Measurements from ENCODE around the gene TMEM203.
"Not testable (repeated sequence)": the region's sequence is repeated elsewhere in the genome, so short reads cannot be mapped to it uniquely, and the experiment has no call there.

TMEM203 gene

DNA sequence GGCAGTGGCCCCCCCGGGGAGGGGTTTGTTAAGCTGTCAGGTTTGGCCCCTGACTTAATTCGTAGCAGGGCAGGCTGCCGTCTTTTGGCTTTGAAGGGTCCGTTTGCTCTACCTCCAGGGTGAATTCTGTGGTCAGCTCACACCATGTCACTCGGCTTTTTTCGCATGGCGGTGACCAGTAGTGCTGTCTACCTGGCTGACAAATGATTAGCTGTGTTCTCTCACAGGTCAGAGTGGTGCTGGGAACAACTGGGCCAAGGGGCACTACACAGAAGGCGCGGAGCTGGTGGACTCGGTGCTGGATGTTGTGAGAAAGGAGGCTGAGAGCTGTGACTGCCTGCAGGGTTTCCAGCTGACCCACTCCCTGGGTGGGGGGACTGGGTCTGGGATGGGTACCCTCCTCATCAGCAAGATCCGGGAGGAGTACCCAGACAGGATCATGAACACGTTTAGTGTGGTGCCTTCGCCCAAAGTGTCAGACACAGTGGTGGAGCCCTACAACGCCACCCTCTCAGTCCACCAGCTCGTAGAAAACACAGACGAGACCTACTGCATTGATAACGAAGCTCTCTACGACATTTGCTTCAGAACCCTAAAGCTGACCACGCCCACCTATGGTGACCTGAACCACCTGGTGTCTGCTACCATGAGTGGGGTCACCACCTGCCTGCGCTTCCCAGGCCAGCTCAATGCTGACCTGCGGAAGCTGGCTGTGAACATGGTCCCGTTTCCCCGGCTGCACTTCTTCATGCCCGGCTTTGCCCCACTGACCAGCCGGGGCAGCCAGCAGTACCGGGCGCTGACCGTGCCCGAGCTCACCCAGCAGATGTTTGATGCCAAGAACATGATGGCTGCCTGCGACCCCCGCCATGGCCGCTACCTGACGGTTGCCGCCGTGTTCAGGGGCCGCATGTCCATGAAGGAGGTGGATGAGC lies 37.1 kb upstream of the TMEM203 start:
- DNase-seq (ENCODE audit: low read depth in 2 of 2): no peak

DNA sequence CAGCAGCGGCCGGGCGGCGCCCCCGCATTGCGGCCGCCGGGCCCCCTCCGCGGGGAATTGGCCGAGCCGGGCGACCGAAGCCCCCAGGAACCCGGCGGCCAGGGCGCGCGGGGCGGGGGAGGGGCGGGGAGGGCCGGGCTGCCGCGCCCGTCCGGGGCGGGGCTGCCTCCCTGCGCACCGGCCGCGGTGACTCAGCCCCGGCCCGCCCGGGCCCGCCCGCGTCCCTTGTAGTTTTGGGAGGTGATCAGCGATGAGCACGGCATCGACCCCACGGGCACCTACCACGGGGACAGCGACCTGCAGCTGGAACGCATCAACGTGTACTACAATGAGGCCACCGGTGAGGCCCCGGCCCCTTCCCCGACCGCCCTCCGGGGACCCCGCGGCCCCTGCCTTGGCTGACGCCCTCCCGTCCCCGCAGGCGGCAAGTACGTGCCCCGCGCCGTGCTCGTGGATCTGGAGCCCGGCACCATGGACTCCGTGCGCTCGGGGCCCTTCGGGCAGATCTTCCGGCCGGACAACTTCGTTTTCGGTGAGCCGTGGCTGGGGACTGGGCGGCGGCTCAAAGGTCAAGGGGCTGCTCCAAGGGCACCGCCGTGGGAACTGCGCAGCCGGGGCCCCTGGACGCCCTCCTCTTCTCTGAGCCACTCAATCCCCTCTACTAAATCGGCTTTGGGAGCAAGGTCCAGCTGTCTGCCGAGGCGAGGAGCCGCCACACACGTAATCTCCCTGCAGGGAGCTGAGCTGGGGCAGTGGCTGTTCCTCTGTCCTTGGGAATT lies 36.2 kb upstream of the TMEM203 start:
- peak; percentile 35 to 52 for DNase-seq (ENCODE audit: low read depth in 2 of 2)

DNA sequence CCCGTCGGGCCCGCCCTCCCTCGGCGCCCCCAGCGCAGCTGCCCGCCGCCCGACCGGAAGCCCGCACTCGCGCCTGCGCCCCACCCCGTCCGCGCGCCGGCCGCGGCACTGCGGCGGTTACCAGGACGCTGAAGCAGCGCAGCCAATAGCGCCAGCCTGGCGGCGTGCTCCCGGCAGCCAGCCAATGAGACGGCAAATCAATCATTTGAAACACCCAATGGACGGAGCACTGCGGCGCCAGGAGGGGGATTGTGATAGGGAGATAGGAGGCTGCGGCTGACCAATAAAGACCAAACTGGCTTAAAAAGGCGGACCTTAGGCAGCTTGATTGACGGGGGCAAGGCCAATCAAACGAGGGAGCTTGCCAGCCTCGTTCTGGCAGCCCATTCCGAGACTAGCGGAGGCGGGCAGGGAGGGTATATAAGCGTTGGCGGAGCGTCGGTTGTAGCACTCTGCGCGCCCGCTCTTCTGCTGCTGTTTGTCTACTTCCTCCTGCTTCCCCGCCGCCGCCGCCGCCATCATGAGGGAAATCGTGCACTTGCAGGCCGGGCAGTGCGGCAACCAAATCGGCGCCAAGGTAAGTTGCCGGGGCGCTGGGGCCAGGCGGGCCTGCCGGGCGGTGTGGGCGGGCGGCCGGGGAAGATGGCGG lies 35.5 kb upstream of the TMEM203 start, which contains the start of gene TUBB4B:
TSS of gene TUBB4B (plus strand) at position 447 of the 649 bp plus-strand sequence. CDS start at position 521, 74 bp downstream.
- DNase-seq (ENCODE audit: low read depth in 2 of 2): peak; percentile 89 to 95

DNA sequence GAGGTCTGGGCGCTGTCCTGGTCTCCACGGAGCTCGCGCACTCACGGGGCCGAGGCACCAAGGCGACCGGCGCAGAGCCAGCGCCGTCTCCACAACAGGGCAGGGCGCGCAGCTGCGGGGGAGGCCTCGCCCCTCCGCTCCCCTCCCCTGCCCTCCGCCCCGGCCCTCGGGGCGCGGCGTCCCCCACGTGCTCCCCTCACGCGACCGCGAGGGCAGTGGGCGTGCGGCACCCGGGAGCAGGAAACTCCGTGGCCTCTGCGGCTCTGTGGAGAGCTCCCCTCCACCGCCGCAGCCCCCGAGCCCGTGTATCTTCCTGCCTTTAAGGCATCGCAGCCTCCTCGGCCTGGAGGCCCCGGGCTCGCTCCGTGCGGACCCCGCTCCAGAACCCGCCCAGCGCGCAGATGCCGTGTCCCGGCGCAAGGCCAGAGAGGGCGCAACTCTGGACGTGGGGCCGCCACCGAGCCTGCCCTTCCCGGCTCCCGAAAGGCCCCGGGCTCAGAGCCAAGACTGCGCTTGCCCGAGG lies 34.9 kb upstream of the TMEM203 start:
- DNase-seq (ENCODE audit: low read depth in 2 of 2): peak; percentile 15 to 37

DNA sequence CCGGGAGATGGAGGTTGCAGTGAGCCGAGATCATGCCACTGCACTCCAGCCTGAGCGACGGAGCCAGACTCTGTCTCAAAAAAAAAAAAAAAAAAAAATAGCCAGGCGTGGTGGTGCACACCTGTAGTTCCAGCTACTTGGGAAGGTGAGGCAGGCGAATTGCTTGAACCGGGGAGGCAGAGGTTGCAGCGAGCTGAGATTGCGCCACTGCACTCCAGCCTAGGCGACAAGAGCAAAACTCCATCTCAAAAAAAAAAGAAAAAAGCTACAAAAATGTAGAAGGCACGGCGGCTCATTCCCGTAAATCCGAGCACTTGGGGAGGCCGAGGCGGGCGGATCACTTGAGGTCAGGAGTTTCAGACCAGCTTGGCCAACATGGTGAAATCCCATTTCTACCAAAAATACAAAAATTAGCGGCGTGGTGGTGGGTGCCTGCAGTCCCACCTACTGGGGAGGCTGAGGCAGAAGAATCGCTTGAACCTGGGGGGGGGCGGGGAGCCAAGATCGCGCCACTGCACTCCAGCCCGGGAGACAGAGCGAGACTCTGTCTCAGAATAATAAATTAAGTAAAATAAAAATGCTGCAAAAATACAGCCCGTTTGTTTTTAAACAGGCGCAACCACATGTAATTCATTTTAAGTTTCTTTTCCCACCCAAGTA lies 34.2 kb upstream of the TMEM203 start:
- DNase-seq (ENCODE audit: low read depth in 2 of 2): not testable (repeated sequence)

DNA sequence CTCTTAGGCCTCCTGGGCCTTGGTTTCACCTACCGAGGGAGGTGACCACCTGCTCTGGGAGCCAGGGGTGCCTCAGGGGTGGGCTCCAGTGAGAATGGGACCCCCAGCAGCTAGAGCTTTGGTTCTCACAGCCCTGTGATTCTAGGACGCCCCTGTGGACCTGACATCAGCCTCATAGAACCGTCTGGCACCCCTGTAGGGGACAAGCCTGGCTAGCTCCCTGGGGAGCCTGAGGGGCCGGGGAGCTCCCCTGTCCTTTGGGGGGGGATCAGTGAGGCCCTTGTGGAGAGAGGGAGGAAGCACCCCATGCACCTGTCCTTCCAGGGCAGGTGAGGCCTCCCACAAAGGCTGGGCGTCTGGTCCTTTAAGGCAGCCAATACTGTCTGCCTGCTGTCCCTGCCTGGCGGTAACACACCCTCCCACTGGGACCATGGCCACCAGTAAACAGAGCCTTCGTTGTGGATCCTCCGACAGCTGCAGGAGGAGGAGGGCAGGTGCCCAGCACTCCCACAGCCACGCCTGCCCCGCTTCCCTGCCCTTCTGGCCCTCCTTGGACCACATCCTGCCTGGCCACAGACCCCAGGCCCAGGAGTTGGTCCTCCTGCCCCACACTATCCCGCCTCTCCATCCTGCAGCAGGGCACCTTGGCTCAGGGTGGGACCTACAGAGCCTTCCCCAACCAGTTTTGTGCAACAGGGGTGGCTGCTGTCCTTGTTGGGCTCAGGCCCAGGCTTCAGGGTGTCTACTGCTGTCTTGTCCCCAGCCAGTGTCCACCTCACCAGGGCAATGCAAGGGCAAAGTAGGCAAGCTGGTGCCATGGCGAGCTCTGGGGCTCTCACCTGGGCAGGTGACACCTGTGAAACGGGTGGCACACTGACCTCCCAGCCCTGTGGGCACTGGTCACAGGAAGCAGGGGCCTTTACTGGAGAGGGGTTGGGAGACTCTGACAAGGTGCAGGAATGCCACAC lies 32.6 kb upstream of the TMEM203 start:
- no peak for DNase-seq (ENCODE audit: low read depth in 2 of 2)

DNA sequence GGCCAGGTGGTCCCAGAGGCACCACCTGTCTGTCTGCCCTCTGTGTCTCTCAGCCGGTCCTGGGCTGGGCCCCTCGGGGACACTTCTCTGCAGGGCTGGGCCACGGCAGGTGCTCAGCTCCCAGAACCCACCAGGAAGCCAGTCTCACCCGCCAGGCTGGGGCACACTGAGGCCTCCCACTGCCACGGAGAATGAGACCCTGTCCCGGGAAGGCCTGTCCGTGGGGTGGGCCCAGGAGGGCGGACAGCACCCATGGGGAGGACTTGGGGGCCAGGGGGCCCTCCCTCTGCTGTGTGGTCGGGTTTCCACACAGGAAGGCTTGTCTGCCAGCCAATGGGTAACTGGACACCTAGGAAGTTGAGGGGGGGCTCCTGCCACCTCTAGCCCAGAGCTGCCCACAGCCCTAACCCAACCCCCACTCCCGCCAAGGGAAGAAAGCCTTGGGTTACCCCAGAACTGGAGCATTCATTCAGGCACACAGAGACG lies 31.5 kb upstream of the TMEM203 start:
- no peak for DNase-seq (ENCODE audit: low read depth in 2 of 2)

DNA sequence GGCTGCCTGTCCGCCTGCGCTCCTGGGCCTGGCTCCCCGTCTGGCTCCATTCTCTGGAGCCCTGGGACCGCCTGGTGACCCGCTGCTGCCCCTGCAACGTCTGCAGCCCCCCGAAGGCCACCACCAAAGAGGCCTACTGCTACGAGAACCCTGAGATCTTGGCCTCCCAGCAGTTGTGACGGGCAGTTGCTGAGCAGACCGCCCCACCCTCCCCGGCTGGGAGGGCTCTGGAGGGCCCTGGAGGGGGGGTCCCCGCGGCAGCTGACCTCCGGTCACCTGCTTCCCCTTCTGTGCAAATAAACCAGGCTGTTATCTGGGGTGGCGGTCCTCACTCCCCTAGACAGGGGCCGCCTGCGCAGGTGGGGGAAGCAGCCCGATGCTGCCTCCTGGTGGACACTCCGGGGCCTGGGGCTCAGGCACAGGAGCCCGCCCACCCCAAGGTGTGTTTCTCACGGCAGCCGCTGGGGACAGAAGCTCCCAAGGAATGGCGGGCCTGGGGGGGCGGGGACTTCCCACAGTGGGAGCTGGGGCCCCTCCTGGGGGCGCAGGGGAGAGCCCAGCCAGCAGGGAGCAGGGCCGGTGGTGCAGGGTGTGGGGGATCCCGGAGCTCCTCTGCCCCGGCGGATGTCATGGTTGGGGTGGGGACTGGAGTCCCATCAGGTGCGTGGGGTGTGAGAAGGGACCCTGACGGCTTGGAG lies 30.9 kb upstream of the TMEM203 start:
- DNase-seq (ENCODE audit: low read depth in 2 of 2): peak; percentile 76 to 87

DNA sequence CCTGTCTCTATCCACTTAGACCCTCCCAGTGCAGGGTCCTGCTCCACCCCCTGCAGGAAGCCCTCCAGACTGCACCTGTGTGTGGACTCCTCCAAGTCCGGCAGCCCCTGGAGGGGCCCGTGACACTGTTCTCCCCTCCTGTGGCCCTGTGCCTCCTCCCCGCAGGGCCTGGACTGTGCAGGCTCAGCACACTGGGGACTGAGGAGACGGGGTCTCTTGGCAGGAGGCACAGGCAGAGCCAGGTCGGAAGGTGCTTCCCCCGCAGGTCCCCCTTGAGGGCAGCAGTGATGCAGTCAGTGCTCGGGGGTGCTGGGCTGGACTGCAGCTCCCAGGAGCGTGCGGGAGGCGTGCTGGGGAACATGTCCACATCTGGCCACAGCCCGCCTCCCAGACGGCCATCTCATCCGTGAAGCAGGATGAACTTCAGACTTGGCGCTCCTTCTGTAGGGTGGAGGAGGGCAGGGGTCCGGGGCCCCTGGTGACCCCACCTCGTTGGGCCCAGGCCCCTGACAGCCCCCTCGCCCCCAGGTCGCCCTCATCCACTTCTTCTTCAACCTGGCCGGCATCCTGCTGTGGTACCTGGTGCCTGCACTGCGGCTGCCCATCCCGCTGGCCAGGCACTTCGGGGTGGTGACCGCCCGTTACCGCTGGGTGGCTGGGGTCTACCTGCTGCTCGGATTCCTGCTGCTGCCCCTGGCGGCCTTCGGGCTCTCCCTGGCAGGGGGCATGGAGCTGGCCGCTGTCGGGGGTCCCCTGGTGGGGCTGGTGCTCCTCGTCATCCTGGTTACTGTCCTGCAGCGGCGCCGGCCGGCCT lies 30.2 kb upstream of the TMEM203 start:
- no peak for DNase-seq (ENCODE audit: low read depth in 2 of 2)

DNA sequence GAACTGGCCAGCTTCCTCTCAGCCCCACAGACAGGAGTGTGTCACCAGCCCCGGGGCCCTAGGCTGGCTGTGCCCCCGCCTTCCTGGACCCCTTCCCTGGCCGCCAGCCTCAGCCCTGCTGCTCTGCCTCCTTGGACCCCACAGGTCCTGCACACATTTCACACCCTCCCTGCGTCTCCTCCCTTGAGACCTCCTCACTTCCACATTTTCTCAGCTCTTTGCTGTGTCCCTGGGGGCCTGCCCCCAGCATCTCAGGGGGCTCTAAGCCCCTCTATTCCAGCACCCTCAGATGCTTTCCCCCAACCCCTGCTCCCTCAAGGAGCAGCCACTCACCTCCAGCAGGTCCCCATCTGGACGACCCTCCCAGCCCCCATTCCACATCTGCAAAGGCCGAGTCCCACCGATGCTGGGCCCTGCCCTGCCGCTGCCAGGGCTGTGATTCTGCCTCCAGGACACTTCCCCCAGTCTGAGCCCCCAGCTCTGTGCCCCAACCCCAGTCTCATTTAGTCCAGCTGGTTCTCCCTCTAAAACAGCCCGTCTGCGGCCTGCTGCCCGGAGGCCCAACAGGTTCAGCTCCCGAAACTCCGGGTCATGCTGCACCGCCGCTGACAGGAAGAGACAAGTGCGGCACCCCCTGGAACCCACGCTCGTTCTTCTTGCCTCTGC lies 29.4 kb upstream of the TMEM203 start:
- DNase-seq (ENCODE audit: low read depth in 2 of 2): no peak

DNA sequence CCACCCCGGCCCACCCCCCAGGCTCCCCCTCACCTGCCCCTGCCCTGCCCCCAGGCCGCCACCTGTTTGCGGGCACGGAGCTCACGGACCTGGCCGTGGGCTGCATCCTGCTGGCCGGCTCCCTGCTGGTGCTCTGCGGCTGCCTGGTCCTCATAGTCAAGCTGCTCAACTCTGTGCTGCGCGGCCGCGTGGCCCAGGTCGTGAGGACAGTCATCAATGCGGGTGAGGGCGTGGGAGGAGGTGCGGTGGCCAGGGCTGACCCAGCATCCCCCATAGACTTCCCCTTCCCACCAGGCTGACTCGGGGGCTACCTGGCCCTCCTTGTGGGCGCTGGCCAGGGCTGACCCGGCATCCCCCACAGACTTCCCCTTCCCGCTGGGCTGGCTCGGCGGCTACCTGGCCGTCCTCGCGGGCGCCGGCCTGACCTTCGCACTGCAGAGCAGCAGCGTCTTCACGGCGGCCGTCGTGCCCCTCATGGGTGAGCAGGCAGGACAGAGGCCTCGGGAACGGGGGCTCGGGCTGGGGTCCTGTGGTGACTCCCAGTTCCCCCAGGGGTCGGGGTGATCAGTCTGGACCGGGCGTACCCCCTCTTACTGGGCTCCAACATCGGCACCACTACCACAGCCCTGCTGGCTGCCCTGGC lies 28.7 kb upstream of the TMEM203 start:
- DNase-seq (ENCODE audit: low read depth in 2 of 2): no peak

DNA sequence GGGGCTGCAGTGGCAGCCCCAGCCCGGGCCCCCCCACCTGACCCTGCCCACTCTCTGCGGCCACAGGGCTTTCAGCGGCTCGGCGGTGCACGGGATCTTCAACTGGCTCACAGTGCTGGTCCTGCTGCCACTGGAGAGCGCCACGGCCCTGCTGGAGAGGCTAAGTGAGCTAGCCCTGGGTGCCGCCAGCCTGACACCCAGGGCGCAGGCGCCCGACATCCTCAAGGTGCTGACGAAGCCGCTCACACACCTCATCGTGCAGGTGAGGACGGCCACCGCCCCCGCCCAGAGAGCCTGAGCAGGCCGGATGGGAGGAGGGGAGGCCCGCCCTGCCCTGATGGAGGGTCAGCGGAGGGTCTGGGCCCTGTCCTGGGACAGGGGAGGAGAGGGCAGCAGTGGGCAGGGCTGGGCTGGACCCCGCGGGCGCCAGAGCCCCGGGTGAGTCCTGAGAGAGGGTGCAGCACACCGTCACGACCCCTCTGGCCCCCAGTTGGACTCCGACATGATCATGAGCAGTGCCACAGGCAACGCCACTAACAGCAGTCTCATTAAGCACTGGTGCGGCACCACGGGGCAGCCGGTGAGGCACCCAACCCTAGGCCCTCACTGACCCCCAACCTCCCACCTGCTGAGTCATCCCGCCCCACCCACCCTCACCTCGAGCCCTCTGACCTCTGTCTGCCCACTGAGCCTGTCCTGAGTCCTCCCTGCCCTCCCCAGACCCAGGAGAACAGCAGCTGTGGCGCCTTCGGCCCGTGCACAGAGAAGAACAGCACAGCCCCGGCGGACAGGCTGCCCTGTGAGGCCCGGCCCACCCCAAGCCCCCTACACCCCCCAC lies 27.9 kb upstream of the TMEM203 start:
- DNase-seq (ENCODE audit: low read depth in 2 of 2): no peak

DNA sequence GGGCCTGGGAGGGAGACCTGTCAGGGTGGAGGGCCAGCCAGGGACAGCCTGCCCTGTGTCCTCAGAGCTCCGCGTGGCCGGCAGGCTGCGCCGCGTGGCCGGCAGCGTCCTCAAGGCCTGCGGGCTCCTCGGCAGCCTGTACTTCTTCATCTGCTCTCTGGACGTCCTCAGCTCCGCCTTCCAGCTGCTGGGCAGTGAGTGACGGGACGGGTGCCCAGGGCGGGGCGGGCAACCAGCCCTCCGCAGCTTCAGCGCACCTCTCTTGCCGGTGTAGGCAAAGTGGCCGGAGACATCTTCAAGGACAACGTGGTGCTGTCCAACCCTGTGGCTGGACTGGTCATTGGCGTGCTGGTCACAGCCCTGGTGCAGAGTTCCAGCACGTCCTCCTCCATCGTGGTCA lies 27.1 kb upstream of the TMEM203 start:
- no peak for DNase-seq (ENCODE audit: low read depth in 2 of 2)

DNA sequence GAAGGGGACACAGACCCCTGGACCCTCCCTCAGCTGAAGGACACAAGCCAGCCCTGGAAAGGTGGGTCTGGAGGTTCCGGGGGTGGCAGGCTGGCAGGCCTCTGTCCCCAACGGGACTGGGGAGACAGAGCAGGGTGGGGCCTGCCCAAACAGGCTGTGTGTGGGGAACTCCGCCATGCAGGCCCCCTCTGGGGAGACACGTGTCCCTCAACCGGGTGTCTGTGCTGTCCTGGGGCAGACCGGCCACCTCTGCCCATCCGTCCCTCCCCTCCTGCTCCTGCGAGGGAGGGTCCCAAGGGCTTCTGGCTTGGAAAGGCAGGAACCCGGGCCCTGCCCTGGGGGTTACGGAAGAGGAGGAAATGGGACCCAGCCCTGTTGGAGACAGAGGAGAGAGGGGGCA lies 26.7 kb upstream of the TMEM203 start:
- DNase-seq (ENCODE audit: low read depth in 2 of 2): no peak

DNA sequence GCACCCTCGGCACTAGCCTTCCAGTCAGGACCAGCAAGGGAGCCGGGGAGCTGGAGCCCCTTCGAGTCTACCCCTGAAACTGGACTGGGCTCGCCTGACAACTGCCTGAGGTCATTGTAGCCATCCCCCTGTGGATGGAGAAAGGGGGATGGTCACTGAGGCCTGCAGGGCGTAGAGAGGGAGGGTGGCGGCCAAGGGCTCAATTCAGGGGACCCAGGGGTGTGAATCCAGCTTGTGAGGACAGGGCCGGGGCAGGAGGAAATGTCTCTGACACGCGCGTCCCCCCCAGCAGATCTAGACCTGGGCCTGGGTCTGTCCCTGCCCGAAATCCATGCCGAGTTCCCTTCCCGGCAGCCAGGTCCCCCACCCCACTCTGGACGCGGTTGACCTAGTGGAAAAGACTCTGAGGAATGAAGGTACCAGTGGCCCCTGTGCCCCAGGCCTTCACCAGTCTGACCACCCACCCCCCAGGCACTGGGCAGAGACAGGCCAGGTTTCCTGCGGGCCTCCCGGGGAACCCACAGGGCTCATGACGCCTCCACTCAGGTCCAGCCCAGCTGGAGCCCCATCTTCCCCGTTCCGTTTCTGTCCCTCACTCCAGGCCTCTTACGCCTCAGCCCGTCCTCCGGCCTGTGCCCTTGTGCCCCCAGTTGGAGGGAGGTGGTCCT lies 26.1 kb upstream of the TMEM203 start:
- DNase-seq (ENCODE audit: low read depth in 2 of 2): no peak
